Activated CD4-positive, alpha-beta T cell treated with anti-CD3 and anti-CD28 coated beads, Interleukin-2, amount 10 ng/mL, durations not matched to agents 24 days and 14 days (primary cell): ENCODE measurements around the gene SNAPIN. TPM values are rescaled to one million over a fixed set of nuclear protein-coding genes. Genes with fewer than 3 reads are reported as not detected.

ENCODE experiments used
- DNase-seq: peaks from one replicate; pipeline ENCODE4 v3.0.0; 2022
- H3K27ac Mint-ChIP-seq: one replicate; pipeline ENCODE4 v1.8.0; 2022; ENCODE audit warnings: mild to moderate bottlenecking, mixed read lengths
- H3K27me3 Mint-ChIP-seq: one replicate; pipeline ENCODE4 v1.8.0; 2022; ENCODE audit warnings: mixed read lengths
- H3K36me3 Mint-ChIP-seq: one replicate; pipeline ENCODE4 v1.8.0; 2022; ENCODE audit warnings: low read depth, mild to moderate bottlenecking, mixed read lengths
- H3K4me1 Mint-ChIP-seq: one replicate; pipeline ENCODE4 v1.8.0; 2021; ENCODE audit warnings: mixed read lengths
- H3K4me3 Mint-ChIP-seq: one replicate; pipeline ENCODE4 v1.8.0; 2022; ENCODE audit warnings: mild to moderate bottlenecking, moderate library complexity, mixed read lengths
- H3K9me3 Mint-ChIP-seq: one replicate; pipeline ENCODE4 v1.8.0; 2021; ENCODE audit warnings: mixed read lengths
- intact Hi-C: fragments of 100-400 bp; cut with micrococcal nuclease; formaldehyde crosslinking; loops from one replicate; pipeline ENCODE4 v1.15.1; 2023
- total RNA-seq: library from RNA; stranded (reverse); gene quantifications from 2 replicates; pipeline ENCODE4 v1.2.3, GENCODE V29; 2022

SNAPIN gene
- total RNA-seq, 1 donor from 2014 or later: 28.6 TPM

GRCh38 chr1:153684892-153685291 is 26.4 kb downstream of the SNAPIN start:
- Mint-ChIP-seq H3K36me3 (peaks cover 2% of the 10 kb centered on the region), H3K4me3 (no peak overlapping the region), H3K9me3 (no peaks in the 10 kb centered on the region), H3K27ac (no peak overlapping the region), H3K27me3 (peaks cover 38% of the 10 kb centered on the region), H3K4me1 (peaks cover 4% of the 10 kb centered on the region)
- DNase-seq: no peak
- intact Hi-C loops: no loop called here

GRCh38 chr1:153685544-153686340 is 27.2 kb downstream of the SNAPIN start:
- H3K27me3 Mint-ChIP-seq: peaks cover 33% of the 10 kb centered on the region
- H3K4me3 Mint-ChIP-seq: no peak overlapping the region
- H3K36me3 Mint-ChIP-seq: no peaks in the 10 kb centered on the region
- no peak overlapping the region for H3K27ac Mint-ChIP-seq
- H3K9me3 Mint-ChIP-seq: no peaks in the 10 kb centered on the region
- no peak for DNase-seq
- peaks cover 2% of the 10 kb centered on the region for H3K4me1 Mint-ChIP-seq
- intact Hi-C loops: no loop called here

GRCh38 chr1:153687346-153688125 is 29.0 kb downstream of the SNAPIN start:
- intact Hi-C loops: no loop called here
- peaks cover 2% of the 10 kb centered on the region for H3K4me1 Mint-ChIP-seq
- no peak overlapping the region for H3K27ac Mint-ChIP-seq

GRCh38 chr1:153688276-153688675 is 29.8 kb downstream of the SNAPIN start:
- Mint-ChIP-seq H3K27me3 (peaks cover 20% of the 10 kb centered on the region), H3K36me3 (no peaks in the 10 kb centered on the region), H3K4me1 (peaks cover 2% of the 10 kb centered on the region), H3K4me3 (no peak overlapping the region), H3K27ac (no peak overlapping the region), H3K9me3 (no peaks in the 10 kb centered on the region)
- intact Hi-C loops: no loop called here
- DNase-seq: no peak

More at GRCh38 chr1:153687346-153688125, 29.0 kb downstream of the SNAPIN start:
- Mint-ChIP-seq H3K27me3 (peaks cover 24% of the 10 kb centered on the region), H3K9me3 (no peaks in the 10 kb centered on the region), H3K36me3 (no peaks in the 10 kb centered on the region), H3K4me3 (no peak overlapping the region)
- DNase-seq: no peak

GRCh38 chr1:153688736-153689328 is 30.3 kb downstream of the SNAPIN start:
- intact Hi-C loops: no loop called here
- DNase-seq: no peak
- Mint-ChIP-seq H3K27ac (no peak overlapping the region), H3K4me1 (peaks cover 2% of the 10 kb centered on the region), H3K36me3 (no peaks in the 10 kb centered on the region), H3K9me3 (no peaks in the 10 kb centered on the region), H3K4me3 (no peak overlapping the region), H3K27me3 (peaks cover 17% of the 10 kb centered on the region)

GRCh38 chr1:153693466-153693865 is 35.0 kb downstream of the SNAPIN start:
- DNase-seq: no peak
- H3K9me3 Mint-ChIP-seq: no peaks in the 10 kb centered on the region
- H3K4me3 Mint-ChIP-seq: no peak overlapping the region
- peaks cover 7% of the 10 kb centered on the region for H3K27me3 Mint-ChIP-seq
- no peaks in the 10 kb centered on the region for H3K36me3 Mint-ChIP-seq
- H3K27ac Mint-ChIP-seq: no peak overlapping the region
- intact Hi-C loops: no loop called here
- peaks cover 2% of the 10 kb centered on the region for H3K4me1 Mint-ChIP-seq

- Mint-ChIP-seq H3K4me3 (no peak overlapping the region), H3K36me3 (no peaks in the 10 kb centered on the region), H3K4me1 (no peaks in the 10 kb centered on the region), H3K27me3 (peaks cover 3% of the 10 kb centered on the region), H3K9me3 (no peaks in the 10 kb centered on the region), H3K27ac (no peak overlapping the region)
- DNase-seq: no peak
- intact Hi-C loops: no loop called here
Observed at GRCh38 chr1:153696741-153697140, 38.2 kb downstream of the SNAPIN start.

GRCh38 chr1:153697191-153698019 is 38.9 kb downstream of the SNAPIN start:
- Mint-ChIP-seq H3K27ac (no peak overlapping the region), H3K36me3 (no peaks in the 10 kb centered on the region), H3K27me3 (no peaks in the 10 kb centered on the region), H3K4me1 (no peaks in the 10 kb centered on the region), H3K9me3 (no peaks in the 10 kb centered on the region), H3K4me3 (no peak overlapping the region)
- no peak for DNase-seq
- intact Hi-C loops: no loop called here

GRCh38 chr1:153698020-153698922 is 39.8 kb downstream of the SNAPIN start:
- Mint-ChIP-seq H3K4me1 (no peaks in the 10 kb centered on the region), H3K36me3 (no peaks in the 10 kb centered on the region), H3K27me3 (no peaks in the 10 kb centered on the region), H3K27ac (no peak overlapping the region), H3K9me3 (no peaks in the 10 kb centered on the region), H3K4me3 (no peak overlapping the region)
- no peak for DNase-seq
- intact Hi-C loops: no loop called here

- Mint-ChIP-seq H3K27me3 (no peaks in the 10 kb centered on the region), H3K4me3 (no peak overlapping the region), H3K36me3 (no peaks in the 10 kb centered on the region), H3K9me3 (no peaks in the 10 kb centered on the region), H3K27ac (no peak overlapping the region), H3K4me1 (no peaks in the 10 kb centered on the region)
- intact Hi-C loops: no loop called here
- DNase-seq: no peak
Observed at GRCh38 chr1:153698923-153699714, 40.6 kb downstream of the SNAPIN start.

- Mint-ChIP-seq H3K4me1 (no peaks in the 10 kb centered on the region), H3K36me3 (no peaks in the 10 kb centered on the region), H3K27ac (no peak overlapping the region), H3K4me3 (no peak overlapping the region), H3K27me3 (no peaks in the 10 kb centered on the region), H3K9me3 (no peaks in the 10 kb centered on the region)
- intact Hi-C loops: loop anchor here (1.0 kb wide), 1 partner anchor 21 kb away; no protein-coding TSS in a partner anchor
- DNase-seq: no peak
Observed at GRCh38 chr1:153699768-153700167, 41.3 kb downstream of the SNAPIN start.

GRCh38 chr1:153705484-153705883 is 47.0 kb downstream of the SNAPIN start:
- no peaks in the 10 kb centered on the region for H3K9me3 Mint-ChIP-seq
- no peaks in the 10 kb centered on the region for H3K4me1 Mint-ChIP-seq
- DNase-seq: no peak
- peaks cover 3% of the 10 kb centered on the region for H3K27me3 Mint-ChIP-seq
- intact Hi-C loops: no loop called here
- no peak overlapping the region for H3K27ac Mint-ChIP-seq
- H3K36me3 Mint-ChIP-seq: no peaks in the 10 kb centered on the region
- H3K4me3 Mint-ChIP-seq: no peak overlapping the region
